ENCODE results near the gene FHIT.

GRCh38 chr3:60102154-60102553, 1149.1 kb downstream of the FHIT start:
- TF ChIP-seq POLR2A (IDR thresholded peaks at IDR 0.05) (no peak), EP300 (IDR thresholded peaks at IDR 0.05) (no peak)
- TF ChIP-seq, protein P1, sequence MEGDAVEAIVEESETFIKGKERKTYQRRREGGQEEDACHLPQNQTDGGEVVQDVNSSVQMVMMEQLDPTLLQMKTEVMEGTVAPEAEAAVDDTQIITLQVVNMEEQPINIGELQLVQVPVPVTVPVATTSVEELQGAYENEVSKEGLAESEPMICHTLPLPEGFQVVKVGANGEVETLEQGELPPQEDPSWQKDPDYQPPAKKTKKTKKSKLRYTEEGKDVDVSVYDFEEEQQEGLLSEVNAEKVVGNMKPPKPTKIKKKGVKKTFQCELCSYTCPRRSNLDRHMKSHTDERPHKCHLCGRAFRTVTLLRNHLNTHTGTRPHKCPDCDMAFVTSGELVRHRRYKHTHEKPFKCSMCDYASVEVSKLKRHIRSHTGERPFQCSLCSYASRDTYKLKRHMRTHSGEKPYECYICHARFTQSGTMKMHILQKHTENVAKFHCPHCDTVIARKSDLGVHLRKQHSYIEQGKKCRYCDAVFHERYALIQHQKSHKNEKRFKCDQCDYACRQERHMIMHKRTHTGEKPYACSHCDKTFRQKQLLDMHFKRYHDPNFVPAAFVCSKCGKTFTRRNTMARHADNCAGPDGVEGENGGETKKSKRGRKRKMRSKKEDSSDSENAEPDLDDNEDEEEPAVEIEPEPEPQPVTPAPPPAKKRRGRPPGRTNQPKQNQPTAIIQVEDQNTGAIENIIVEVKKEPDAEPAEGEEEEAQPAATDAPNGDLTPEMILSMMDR (IDR thresholded peaks at IDR 0.05): no peak
